Sigmoid colon (tissue), 7 donors: Measurements from ENCODE around the gene TMEM53. TPM values are rescaled to one million over a fixed set of nuclear protein-coding genes. Genes with fewer than 3 reads are reported as not detected.

Experiments used
- DNase-seq: peaks from one replicate; pipeline ENCODE4 v3.0.0-alpha.2; 2019
- H3K27ac ChIP-seq, 4 donors: fragments of 200-600 bp; sonication (generic); one replicate each; pipeline ENCODE4 v1.5.1; 2016 to 2019; ENCODE audit warnings: mild to moderate bottlenecking in 1 of 4
- H3K27me3 ChIP-seq, 3 donors: fragments of 200-600 bp; sonication (generic); one replicate each; pipeline ENCODE4 v1.5.1; 2019; ENCODE audit warnings: mild to moderate bottlenecking in 1 of 3
- H3K36me3 ChIP-seq, 4 donors: fragments of 200-600 bp; sonication (generic); one replicate each; pipeline ENCODE4 v1.5.1; 2016 to 2019
- H3K4me1 ChIP-seq, 4 donors: fragments of 200-600 bp; sonication (generic); one replicate each; pipeline ENCODE4 v1.5.1; 2017 to 2019
- H3K4me3 ChIP-seq, 4 donors: fragments of 200-600 bp; sonication (generic); one replicate each; pipeline ENCODE4 v1.5.1; 2017 to 2019; ENCODE audit warnings: mild to moderate bottlenecking in 2 of 4, moderate library complexity in 1 of 4
- H3K9me3 ChIP-seq, 4 donors: fragments of 200-600 bp in 3 of 4; sonication (generic) in 3 of 4; one replicate each; pipeline versions ENCODE4 v1.5.1 to v1.6.1; 2013 to 2019
- EP300 ChIP-seq, 4 donors: sonication (generic); formaldehyde crosslinking; IDR thresholded peaks; one replicate each; pipeline ENCODE4 v1.6.1; 2017; ENCODE audit warnings: antibody characterized with exemption in 4 of 4
- POLR2A ChIP-seq, 2 donors: fragments of 450-650 bp; IDR thresholded peaks; one replicate each; pipeline ENCODE4 v1.6.1; 2016; ENCODE audit warnings: antibody characterized with exemption in 2 of 2, mild to moderate bottlenecking in 2 of 2, moderate library complexity in 2 of 2
- POLR2AphosphoS5 ChIP-seq, 4 donors: sonication (generic); formaldehyde crosslinking; IDR thresholded peaks; one replicate each; pipeline ENCODE4 v1.6.1; 2017; ENCODE audit warnings: antibody characterized with exemption in 4 of 4
- WGBS, 2 donors: extraction: QIAGEN DNeasy Blood & Tissue Kit; methylation state at CpG; one replicate each; pipeline ENCODE4 v1.1.7; 2013; 5-methylcytosine and 5-hydroxymethylcytosine counted together
- intact Hi-C: fragments of 100-400 bp; cut with DNase I; formaldehyde crosslinking; loops from one replicate; pipeline ENCODE4 v1.15.1; 2023
- polyA plus RNA-seq, 3 donors: library from polyadenylated mRNA; stranded (reverse); fragments of 200-250 nt; gene quantifications; one replicate each; pipeline ENCODE4 v1.2.3, GENCODE V29; 2013
- total RNA-seq, 4 donors: library from RNA; depleted of rRNA; stranded (reverse); fragments of >200 nt; gene quantifications; one replicate each; pipeline ENCODE4 v1.1.0, GENCODE V29; 2016
- TF ChIP-seq, protein P1 (sequence below), 4 experiments: fragments of 450-650 bp in 3 of 4; fragments of 200-600 bp in 1 of 4; IDR thresholded peaks; one replicate each; pipeline ENCODE4 v1.5.1; 2016 to 2019; ENCODE audit warnings: antibody characterized with exemption in 4 of 4, mild to moderate bottlenecking in 3 of 4, moderate library complexity in 2 of 4
- donor health status: healthy with polysubstance abuse.
- donor health status: Bipolar disorder and iron deficiency.
- donor health status: healthy.

Gene TMEM53
- total and polyA plus RNA-seq, 7 donors, result 1.7 to 29.7 (median 5.6) TPM

DNA sequence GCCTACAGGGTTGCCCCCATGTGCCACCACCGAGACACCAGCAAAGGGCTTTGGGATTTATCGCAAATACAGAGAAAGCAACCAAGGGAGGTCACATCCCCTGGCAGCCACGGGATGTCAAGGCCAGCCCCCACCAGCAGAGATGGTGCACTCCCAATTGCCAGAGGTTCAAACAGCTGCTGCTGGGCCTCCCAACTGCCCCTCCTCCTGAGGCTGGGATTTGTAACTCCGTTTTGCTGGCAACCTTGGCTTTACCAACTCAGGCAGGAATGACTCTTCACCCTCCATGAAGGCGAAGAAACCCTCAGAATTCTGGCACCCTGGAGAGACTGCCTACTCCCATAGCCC, 11.6 kb downstream of the TMEM53 start:
- H3K36me3 ChIP-seq, result no peaks in the 10 kb centered on the region
- DNase-seq, result no peak
- intact Hi-C loops, result no loop called here
- H3K4me1 ChIP-seq, result peaks cover 0 to 10% (median 4%) of the 10 kb centered on the region in 4 donors
- 87 to 88% methylated on average over 5 of the region's 5 CpGs for WGBS, 2 donors
- H3K27me3 ChIP-seq, result no peaks in the 10 kb centered on the region
- H3K27ac ChIP-seq, result no peak overlapping the region
- no peak for TF ChIP-seq POLR2A (IDR thresholded peaks at IDR 0.05)
- TF ChIP-seq, protein P1, sequence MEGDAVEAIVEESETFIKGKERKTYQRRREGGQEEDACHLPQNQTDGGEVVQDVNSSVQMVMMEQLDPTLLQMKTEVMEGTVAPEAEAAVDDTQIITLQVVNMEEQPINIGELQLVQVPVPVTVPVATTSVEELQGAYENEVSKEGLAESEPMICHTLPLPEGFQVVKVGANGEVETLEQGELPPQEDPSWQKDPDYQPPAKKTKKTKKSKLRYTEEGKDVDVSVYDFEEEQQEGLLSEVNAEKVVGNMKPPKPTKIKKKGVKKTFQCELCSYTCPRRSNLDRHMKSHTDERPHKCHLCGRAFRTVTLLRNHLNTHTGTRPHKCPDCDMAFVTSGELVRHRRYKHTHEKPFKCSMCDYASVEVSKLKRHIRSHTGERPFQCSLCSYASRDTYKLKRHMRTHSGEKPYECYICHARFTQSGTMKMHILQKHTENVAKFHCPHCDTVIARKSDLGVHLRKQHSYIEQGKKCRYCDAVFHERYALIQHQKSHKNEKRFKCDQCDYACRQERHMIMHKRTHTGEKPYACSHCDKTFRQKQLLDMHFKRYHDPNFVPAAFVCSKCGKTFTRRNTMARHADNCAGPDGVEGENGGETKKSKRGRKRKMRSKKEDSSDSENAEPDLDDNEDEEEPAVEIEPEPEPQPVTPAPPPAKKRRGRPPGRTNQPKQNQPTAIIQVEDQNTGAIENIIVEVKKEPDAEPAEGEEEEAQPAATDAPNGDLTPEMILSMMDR (IDR thresholded peaks at IDR 0.05), result no peak
- TF ChIP-seq EP300 (IDR thresholded peaks at IDR 0.05), result no peak
- TF ChIP-seq POLR2AphosphoS5 (IDR thresholded peaks at IDR 0.05), result no peak
- H3K4me3 ChIP-seq, result no peak overlapping the region
- no peaks in the 10 kb centered on the region for H3K9me3 ChIP-seq

DNA sequence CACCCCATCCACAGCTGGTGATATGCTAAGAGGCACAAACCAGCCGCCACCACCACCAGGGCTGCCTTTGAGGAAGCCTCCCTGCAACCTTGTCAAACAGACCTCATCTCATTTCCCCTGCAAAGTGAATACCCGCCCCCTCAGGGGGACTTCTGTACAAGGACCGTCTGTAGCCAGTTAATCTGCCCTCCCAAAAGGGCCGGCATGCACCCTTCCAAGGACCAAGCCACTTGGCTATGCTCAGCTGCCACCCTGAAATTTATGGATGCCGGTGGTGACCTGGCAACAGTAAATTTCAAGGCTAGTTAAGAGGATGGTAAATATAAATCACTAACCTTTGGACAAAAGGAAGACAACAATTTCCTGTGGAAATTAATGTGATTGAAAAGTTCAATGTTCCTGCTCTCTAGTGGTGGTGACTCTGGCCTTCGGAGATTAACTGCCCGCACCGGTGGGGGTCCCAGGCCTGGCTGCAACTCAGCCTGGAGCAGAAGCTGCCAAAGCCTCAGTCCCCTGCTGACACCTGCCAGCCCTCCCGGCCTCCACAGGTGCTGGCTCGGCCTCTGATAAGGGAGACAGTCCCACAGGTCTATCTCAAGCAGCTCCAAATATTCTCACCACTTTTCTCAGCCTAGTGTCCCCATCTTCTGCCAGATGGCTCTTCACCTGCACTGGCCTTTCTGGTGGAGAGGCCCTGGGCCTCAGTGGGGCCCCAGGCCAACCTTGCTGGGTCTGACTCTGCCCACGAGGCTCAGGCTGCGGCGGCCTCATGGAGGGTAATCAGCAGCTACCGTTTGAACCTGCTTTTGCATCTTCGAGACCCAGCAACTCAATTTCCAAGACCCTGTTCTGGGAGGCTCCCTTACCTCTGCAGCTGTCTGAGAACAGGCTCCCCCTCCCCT, 12.2 kb downstream of the TMEM53 start:
- DNase-seq, result no peak
- no peaks in the 10 kb centered on the region for H3K9me3 ChIP-seq
- intact Hi-C loops, result no loop called here
- 47 to 60% methylated on average over 15 of the region's 15 CpGs for WGBS, 2 donors
- no peaks in the 10 kb centered on the region for H3K36me3 ChIP-seq
- no peak overlapping the region for H3K4me3 ChIP-seq
- no peaks in the 10 kb centered on the region for H3K27me3 ChIP-seq
- TF ChIP-seq EP300 (IDR thresholded peaks at IDR 0.05), result no peak
- H3K27ac ChIP-seq, result no peak overlapping the region
- H3K4me1 ChIP-seq, result peaks cover 0 to 10% (median 4%) of the 10 kb centered on the region in 4 donors

DNA sequence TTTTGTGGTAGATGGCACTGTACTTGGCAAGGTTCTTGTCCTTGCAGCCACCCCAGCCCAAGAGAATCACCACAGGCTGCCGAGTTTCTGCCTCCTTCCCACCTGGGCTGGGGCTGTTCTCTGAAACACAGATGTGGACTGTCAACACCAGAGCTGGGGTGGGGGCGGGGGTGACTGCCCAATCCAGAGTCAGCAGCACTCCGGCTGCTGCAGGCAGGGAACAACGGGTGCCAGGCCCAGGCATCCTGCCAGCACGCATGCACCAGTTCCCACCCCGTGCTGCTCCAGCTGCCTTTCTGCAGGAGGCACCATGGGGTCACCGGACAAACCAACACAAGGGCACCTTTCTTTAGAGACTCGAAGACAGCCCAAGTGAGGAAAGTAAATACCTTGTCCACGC, 14.1 kb downstream of the TMEM53 start:
- Histone ChIP-seq H3K27ac (peak overlapping the region in 2 of 4 donors; percentile 26 to 34), H3K4me3 (no peak overlapping the region), H3K9me3 (no peaks in the 10 kb centered on the region), H3K36me3 (no peaks in the 10 kb centered on the region), H3K27me3 (no peaks in the 10 kb centered on the region), H3K4me1 (peaks cover 0 to 10% (median 4%) of the 10 kb centered on the region in 4 donors)
- no peak for TF ChIP-seq EP300 (IDR thresholded peaks at IDR 0.05)
- TF ChIP-seq POLR2A (IDR thresholded peaks at IDR 0.05), result no peak
- TF ChIP-seq, protein P1 (IDR thresholded peaks at IDR 0.05), result no peak
- peak in 1 of 4 donors; percentile 28 for TF ChIP-seq POLR2AphosphoS5 (IDR thresholded peaks at IDR 0.05)
- DNase-seq, result peak; percentile 90
- 21 to 66% methylated on average over 9 of the region's 9 CpGs for WGBS, 2 donors
- intact Hi-C loops, result no loop called here

DNA sequence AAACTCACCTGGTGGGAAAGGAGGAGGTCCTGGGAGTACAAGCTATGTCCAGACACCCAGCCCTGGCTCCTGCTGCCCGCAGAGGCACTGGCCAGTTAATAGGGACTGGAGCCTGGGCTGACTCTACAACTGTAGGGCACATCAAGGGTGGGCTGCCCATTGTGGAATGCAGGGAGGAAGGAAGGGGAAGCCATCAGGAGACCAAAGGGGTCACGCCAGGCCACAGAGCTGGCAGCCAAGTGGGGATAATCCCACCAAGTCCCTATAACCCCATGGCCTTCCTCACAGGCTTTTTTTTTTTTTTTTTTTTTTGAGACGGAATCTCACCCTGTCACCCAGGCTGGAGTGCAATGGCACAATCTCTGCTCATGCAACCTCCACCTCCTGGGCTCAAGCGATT, 14.7 kb downstream of the TMEM53 start:
- TF ChIP-seq, protein P1 (IDR thresholded peaks at IDR 0.05), result no peak
- TF ChIP-seq EP300 (IDR thresholded peaks at IDR 0.05) (no peak), POLR2A (IDR thresholded peaks at IDR 0.05) (no peak), POLR2AphosphoS5 (IDR thresholded peaks at IDR 0.05) (no peak)
- peaks cover 0 to 10% (median 4%) of the 10 kb centered on the region in 4 donors for H3K4me1 ChIP-seq
- no peaks in the 10 kb centered on the region for H3K27me3 ChIP-seq
- intact Hi-C loops, result loop anchor here (10.0 kb wide), 1 partner anchor 445 kb away; the partner anchor contains the start of gene DMAP1
- H3K4me3 ChIP-seq, result no peak overlapping the region
- no peaks in the 10 kb centered on the region for H3K9me3 ChIP-seq
- DNase-seq, result no peak
- no peak overlapping the region for H3K27ac ChIP-seq
- H3K36me3 ChIP-seq, result peaks cover 0 to 4% (median 2%) of the 10 kb centered on the region in 4 donors
- WGBS, 2 donors, result 95 to 97% methylated on average over 4 of the region's 4 CpGs

DNA sequence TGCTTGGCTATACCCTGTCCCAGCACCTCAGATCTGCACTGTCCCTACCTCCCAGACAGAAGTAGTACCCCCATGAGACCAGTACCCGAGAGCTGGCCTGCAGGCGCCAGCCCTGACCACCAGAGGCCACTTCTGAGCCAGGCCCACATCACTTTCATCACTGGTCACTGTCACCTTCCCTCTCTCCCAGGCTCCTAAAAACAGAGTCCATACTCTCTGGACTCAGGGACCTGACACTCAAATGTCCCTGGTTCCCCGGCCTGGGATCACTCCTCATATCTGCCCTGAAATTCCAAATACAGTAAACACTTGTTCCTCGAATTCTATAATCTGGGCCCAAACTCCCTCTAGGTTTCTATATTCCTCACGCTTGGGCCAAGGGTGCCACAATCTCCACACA, 18.7 kb downstream of the TMEM53 start:
- H3K36me3 ChIP-seq, result peaks cover 8 to 20% (median 13%) of the 10 kb centered on the region in 4 donors
- intact Hi-C loops, result loop anchor here (10.0 kb wide), 1 partner anchor 441 kb away; the partner anchor contains the start of gene DMAP1

More for the DNA sequence above, 18.7 kb downstream of the TMEM53 start:
- Histone ChIP-seq H3K27me3 (no peaks in the 10 kb centered on the region), H3K9me3 (no peaks in the 10 kb centered on the region), H3K4me3 (no peak overlapping the region), H3K4me1 (peaks cover 0 to 14% (median 4%) of the 10 kb centered on the region in 4 donors), H3K27ac (no peak overlapping the region)
- WGBS, 2 donors, result 76 to 85% methylated on average over 5 of the region's 5 CpGs
- TF ChIP-seq, protein P1 (IDR thresholded peaks at IDR 0.05), result peak in 3 of 4 experiments; percentile 41 to 54 (median 47)
- TF ChIP-seq EP300 (IDR thresholded peaks at IDR 0.05) (no peak), POLR2AphosphoS5 (IDR thresholded peaks at IDR 0.05) (no peak)
- no peak for DNase-seq
